ENCODE data around the gene ZDHHC20. TPM values are rescaled to one million over a fixed set of nuclear protein-coding genes. Genes with fewer than 3 reads are reported as not detected.

ZDHHC20 gene, protein sequence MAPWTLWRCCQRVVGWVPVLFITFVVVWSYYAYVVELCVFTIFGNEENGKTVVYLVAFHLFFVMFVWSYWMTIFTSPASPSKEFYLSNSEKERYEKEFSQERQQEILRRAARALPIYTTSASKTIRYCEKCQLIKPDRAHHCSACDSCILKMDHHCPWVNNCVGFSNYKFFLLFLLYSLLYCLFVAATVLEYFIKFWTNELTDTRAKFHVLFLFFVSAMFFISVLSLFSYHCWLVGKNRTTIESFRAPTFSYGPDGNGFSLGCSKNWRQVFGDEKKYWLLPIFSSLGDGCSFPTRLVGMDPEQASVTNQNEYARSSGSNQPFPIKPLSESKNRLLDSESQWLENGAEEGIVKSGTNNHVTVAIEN
- 72.5 TPM for total RNA-seq (ENCODE audit: unreplicated experiment)
- long read RNA-seq, partial matches to known transcripts = 1 of 1 reads
- long read RNA-seq, other reads (novel, unspliced or antisense) = 0 of 1 reads

DNA sequence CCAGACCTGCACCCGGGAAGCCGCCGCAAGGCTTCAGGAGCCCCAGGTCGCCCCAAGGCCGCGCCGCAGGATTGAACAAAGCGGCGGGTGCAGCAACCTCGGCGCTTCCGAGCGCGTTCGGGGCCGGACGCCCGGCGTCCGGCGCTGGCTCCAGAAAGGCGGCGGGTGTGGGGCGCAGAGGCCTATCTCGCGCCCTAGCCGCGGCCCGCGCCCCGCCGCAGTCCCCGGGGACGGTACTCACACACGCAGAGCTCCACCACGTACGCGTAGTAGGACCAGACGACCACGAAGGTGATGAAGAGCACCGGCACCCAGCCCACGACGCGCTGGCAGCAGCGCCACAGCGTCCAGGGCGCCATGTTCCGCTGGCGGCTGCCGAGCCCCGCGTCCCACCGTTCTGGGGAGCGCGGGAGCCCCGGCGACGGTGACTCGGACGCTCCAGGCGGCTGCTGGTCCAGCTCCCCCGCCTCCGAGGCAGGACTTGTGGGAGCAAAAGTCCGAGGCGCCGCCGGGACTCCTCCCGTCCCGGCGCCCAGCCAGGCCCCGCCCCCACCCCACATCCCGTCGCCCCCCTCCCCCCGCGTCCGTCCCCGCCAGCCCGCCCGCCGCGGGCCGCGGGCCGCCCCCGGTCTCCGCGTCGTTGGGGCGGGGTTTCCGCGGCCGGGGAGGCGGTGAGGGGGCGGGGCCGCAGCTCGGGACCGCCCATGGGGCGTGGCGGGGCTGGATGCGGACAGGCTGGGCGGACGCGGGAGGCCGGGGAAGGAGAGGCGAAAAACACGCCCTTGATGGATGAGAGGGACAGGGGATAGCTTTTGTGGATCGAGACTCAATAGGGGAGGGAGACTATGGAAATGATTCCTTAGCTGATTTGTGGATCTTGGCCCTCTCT lies at the start of gene ZDHHC20:
ZDHHC20 (minus strand) TSS at position 491 of the 889 bp plus-strand sequence; CDS start at position 359, 132 bp downstream.
- peak within 1 kb of the TSS; percentile 97 for H3K4me3 Mint-ChIP-seq (ENCODE audit: unreplicated experiment)
- H3K36me3 Mint-ChIP-seq (ENCODE audit: low read depth, unreplicated experiment) = peaks cover 12% of the 10 kb centered on the region
- H3K27ac Mint-ChIP-seq (ENCODE audit: unreplicated experiment) = peak within 1 kb of the TSS; percentile 91
- H3K4me1 Mint-ChIP-seq (ENCODE audit: unreplicated experiment) = peaks cover 14% of the 10 kb centered on the region
- peak; percentile 96 for DNase-seq (ENCODE audit: low spot score)
- TF ChIP-seq, protein P1, sequence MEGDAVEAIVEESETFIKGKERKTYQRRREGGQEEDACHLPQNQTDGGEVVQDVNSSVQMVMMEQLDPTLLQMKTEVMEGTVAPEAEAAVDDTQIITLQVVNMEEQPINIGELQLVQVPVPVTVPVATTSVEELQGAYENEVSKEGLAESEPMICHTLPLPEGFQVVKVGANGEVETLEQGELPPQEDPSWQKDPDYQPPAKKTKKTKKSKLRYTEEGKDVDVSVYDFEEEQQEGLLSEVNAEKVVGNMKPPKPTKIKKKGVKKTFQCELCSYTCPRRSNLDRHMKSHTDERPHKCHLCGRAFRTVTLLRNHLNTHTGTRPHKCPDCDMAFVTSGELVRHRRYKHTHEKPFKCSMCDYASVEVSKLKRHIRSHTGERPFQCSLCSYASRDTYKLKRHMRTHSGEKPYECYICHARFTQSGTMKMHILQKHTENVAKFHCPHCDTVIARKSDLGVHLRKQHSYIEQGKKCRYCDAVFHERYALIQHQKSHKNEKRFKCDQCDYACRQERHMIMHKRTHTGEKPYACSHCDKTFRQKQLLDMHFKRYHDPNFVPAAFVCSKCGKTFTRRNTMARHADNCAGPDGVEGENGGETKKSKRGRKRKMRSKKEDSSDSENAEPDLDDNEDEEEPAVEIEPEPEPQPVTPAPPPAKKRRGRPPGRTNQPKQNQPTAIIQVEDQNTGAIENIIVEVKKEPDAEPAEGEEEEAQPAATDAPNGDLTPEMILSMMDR (IDR thresholded peaks at IDR 0.05; ENCODE audit: unreplicated experiment) = no peak
- peaks cover 5% of the 10 kb centered on the region for H3K27me3 Mint-ChIP-seq (ENCODE audit: unreplicated experiment)
- no peaks in the 10 kb centered on the region for H3K9me3 Mint-ChIP-seq (ENCODE audit: unreplicated experiment)

DNA sequence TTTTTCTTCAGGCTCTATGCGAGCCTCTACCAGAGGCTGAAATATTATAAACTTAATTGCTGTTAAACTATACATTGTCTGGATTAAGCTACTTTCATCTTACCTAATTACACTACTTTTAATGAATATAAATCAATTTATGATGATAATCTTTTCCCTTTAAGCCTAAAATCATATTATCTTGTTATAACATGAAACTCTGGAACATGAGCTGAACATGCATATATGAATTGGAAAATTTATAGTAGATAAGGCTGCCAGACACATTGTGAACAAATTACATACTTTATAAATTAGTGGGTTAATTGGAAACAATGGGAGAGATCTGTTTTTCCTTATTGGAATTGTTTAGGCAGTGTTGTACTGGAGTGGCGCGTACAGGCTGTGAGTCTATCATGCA lies 45.3 kb upstream of the ZDHHC20 start:
- no peaks in the 10 kb centered on the region for H3K9me3 Mint-ChIP-seq (ENCODE audit: unreplicated experiment)
- no peak overlapping the region for H3K27ac Mint-ChIP-seq (ENCODE audit: unreplicated experiment)
- H3K4me1 Mint-ChIP-seq (ENCODE audit: unreplicated experiment) = no peaks in the 10 kb centered on the region
- peaks cover 4% of the 10 kb centered on the region for H3K36me3 Mint-ChIP-seq (ENCODE audit: low read depth, unreplicated experiment)
- no peak for DNase-seq (ENCODE audit: low spot score)
- no peak overlapping the region for H3K4me3 Mint-ChIP-seq (ENCODE audit: unreplicated experiment)
- peaks cover 5% of the 10 kb centered on the region for H3K27me3 Mint-ChIP-seq (ENCODE audit: unreplicated experiment)
- TF ChIP-seq, protein P1 (IDR thresholded peaks at IDR 0.05; ENCODE audit: unreplicated experiment) = no peak

DNA sequence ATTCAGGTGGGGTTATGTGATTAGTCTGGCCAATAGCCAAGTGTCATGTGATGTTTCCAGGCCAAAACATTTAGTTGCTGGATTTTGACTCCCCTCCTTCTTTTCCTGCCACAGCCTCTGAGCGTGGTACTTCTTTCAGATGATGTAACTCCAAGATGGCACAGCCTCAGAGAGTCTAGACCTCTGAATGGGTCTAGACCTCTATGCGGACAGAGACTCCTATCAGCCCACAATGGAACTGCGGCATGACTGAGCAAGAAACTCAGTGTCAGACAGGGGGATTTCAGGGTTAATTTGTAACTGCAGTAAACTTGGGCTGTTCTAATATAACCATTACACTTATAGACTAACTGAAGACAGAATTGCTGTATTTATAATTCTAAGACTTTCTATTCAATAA lies 42.6 kb upstream of the ZDHHC20 start:
- Mint-ChIP-seq H3K9me3 (ENCODE audit: unreplicated experiment) (no peaks in the 10 kb centered on the region), H3K4me3 (ENCODE audit: unreplicated experiment) (no peak overlapping the region), H3K4me1 (ENCODE audit: unreplicated experiment) (no peaks in the 10 kb centered on the region), H3K27me3 (ENCODE audit: unreplicated experiment) (peaks cover 2% of the 10 kb centered on the region), H3K36me3 (ENCODE audit: low read depth, unreplicated experiment) (no peaks in the 10 kb centered on the region), H3K27ac (ENCODE audit: unreplicated experiment) (no peak overlapping the region)
- TF ChIP-seq, protein P1 (IDR thresholded peaks at IDR 0.05; ENCODE audit: unreplicated experiment) = no peak
- DNase-seq (ENCODE audit: low spot score) = no peak

DNA sequence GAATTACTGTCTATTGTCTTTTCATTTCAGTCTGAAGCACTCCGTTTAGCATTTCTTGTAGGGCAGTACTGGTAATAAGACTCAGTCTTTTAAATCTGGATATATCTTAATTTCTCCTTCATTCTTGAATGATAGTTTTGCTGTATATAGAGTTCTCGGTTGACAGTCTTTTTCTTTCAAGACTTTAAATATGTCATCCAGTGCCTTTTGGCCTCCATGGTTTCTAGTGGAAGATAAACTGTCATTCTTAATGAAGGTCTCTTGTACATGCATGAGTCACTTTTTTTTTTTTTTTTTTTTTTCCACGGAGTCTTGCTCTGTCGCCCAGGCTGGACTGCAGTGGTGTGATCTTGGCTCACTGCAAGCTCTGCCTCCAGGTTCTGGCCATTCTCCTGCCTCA lies 27.2 kb upstream of the ZDHHC20 start:
- DNase-seq (ENCODE audit: low spot score) = no peak
- Mint-ChIP-seq H3K36me3 (ENCODE audit: low read depth, unreplicated experiment) (peaks cover 21% of the 10 kb centered on the region), H3K4me1 (ENCODE audit: unreplicated experiment) (no peaks in the 10 kb centered on the region), H3K27ac (ENCODE audit: unreplicated experiment) (no peak overlapping the region), H3K4me3 (ENCODE audit: unreplicated experiment) (no peak overlapping the region), H3K27me3 (ENCODE audit: unreplicated experiment) (peaks cover 7% of the 10 kb centered on the region), H3K9me3 (ENCODE audit: unreplicated experiment) (peaks cover 7% of the 10 kb centered on the region)
- TF ChIP-seq, protein P1 (IDR thresholded peaks at IDR 0.05; ENCODE audit: unreplicated experiment) = no peak

Measured in endothelial cell (in vitro differentiated cells).